Lower lobe of right lung (tissue), 2 donors: ENCODE results near the gene IRX2. TPM values are rescaled to one million over a fixed set of nuclear protein-coding genes. Genes with fewer than 3 reads are reported as not detected.

Experiments
- ATAC-seq, 2 donors: fragments of 200-7000 bp; cut with Tn5 transposase; one replicate each; pipeline ENCODE4 v1.9.1; 2020 to 2022; ENCODE audit warnings: mild to moderate bottlenecking in 2 of 2, moderate library complexity in 2 of 2
- DNase-seq: peaks from one replicate; pipeline ENCODE4 v3.0.0-alpha.2; 2020
- H3K27ac ChIP-seq: fragments of 200-600 bp; one replicate; pipeline ENCODE4 v1.8.0; 2022
- H3K27me3 ChIP-seq: fragments of 200-600 bp; one replicate; pipeline ENCODE4 v1.8.0; 2022; ENCODE audit warnings: low read depth
- H3K36me3 ChIP-seq: fragments of 200-600 bp; one replicate; pipeline ENCODE4 v1.8.0; 2022; ENCODE audit warnings: mild to moderate bottlenecking
- H3K4me1 ChIP-seq: fragments of 200-600 bp; one replicate; pipeline ENCODE4 v1.8.0; 2022
- H3K4me3 ChIP-seq: fragments of 200-600 bp; one replicate; pipeline ENCODE4 v1.8.0; 2022; ENCODE audit warnings: mild to moderate bottlenecking
- H3K9me3 ChIP-seq: fragments of 200-600 bp; one replicate; pipeline ENCODE4 v1.8.0; 2022
- CTCF ChIP-seq: fragments of 200-600 bp; IDR thresholded peaks from one replicate; pipeline ENCODE4 v1.8.0; 2022; ENCODE audit warnings: antibody characterized with exemption, mild to moderate bottlenecking
- intact Hi-C: fragments of 100-400 bp; cut with DNase I; formaldehyde crosslinking; loops from one replicate; pipeline ENCODE4 v1.11.0; 2022
- long read RNA-seq: library from polyadenylated mRNA; unstranded; transcript quantifications from one replicate; pipeline ENCODE4 v2.0.0, GENCODE V29; 2021
- total RNA-seq: library from RNA; stranded (reverse); fragmentation: NEBNext Ultra II Directional; extraction: Animal tissue kit (Norgen Biotek cat#: 25700); gene quantifications from one replicate; pipeline ENCODE4 v1.2.1, GENCODE V29; 2021
- donor health status: DM: no; HTN: yes; CAD: no; lungs with severe emphysema.

IRX2 gene
- total RNA-seq, result 52.1 TPM
- long read RNA-seq, transcript IRX2-201 (4 exons, 2,456 nt), result major isoform, 28 of 101 reads
- long read RNA-seq, transcript IRX2-202 (5 exons, 2,630 nt), result minor isoform, 23 of 101 reads
- long read RNA-seq, partial matches to known transcripts, result 46 of 101 reads
- long read RNA-seq, other reads (novel, unspliced or antisense), result 4 of 101 reads

DNA sequence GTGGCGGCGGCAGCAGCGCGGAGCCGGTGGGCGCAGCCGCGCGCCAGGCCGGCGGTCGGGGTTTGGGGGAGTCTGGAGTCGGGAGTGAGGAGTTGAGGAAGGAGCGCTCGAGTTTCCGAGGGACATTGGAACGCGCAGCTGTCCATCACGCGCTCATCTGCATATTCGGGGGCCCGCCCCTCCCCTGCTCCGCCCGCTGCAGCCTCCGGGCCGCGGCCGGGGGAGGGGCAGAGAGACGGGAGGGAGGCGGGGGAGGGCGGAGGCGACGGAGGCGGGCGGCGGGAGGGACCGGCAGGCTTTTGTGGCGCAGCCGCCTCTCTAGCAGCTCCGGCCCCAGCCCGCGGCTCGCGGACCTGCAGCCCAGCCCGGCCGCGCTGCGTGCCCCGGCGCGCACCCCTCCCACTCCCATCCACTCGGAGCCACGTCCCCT lies at the start of gene IRX2:
IRX2 (minus strand) TSS at position 86 of the 430 bp plus-strand sequence. CDS start 264 bp downstream, outside the sequence.
- Histone ChIP-seq H3K36me3 (no peaks in the 10 kb centered on the region), H3K4me1 (peaks cover 12% of the 10 kb centered on the region), H3K27me3 (peaks cover 87% of the 10 kb centered on the region), H3K27ac (peak within 1 kb of the TSS; percentile 90), H3K9me3 (no peaks in the 10 kb centered on the region), H3K4me3 (peak within 1 kb of the TSS; percentile 55)
- ATAC-seq, result peak; percentile 75 to 88
- peak; percentile 93 for DNase-seq
- TF ChIP-seq CTCF, result no peak
- intact Hi-C loops, result no loop called here

DNA sequence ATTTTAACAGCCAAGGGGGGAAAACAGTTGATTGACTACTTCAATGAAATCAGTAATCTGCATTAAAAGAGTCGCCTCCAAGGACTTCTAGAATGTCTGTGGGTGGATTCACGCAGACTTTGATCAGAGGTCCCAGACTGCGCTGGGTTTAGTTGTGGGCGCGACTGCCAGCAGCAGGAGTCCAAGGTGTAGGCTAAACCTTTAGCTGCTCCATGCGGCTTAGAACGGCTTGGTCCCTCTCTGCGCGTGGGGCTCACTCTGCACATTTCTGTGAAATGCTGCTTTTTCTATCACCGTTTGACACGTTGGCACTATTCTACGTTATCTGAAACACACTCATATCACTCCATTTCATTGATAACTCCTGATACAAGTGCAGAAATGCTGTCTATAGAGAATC lies 48.6 kb upstream of the IRX2 start:
- Histone ChIP-seq H3K36me3 (no peaks in the 10 kb centered on the region), H3K27ac (no peak overlapping the region), H3K4me1 (no peaks in the 10 kb centered on the region), H3K4me3 (no peak overlapping the region), H3K27me3 (no peaks in the 10 kb centered on the region), H3K9me3 (no peaks in the 10 kb centered on the region)
- DNase-seq, result no peak
- no peak for TF ChIP-seq CTCF
- ATAC-seq, result no peak
- intact Hi-C loops, result no loop called here

DNA sequence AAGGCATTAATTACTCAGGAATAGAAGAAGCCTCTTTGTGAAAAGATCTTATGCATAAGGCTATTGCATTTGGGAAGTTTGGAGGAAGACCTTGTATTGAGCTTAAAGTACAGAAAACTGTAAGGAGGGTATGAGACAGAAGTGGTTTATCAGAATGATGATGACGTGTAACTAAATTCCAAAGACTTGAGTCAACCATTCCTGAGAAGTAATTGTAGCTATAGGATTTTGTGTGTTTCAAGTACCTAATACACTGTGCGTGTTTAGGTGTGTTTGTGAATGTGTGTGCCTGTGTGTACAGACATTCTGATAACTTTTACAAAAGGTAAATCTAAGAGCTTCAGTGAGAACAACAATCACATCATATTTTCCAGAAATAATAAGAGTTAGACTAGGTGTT lies 46.5 kb upstream of the IRX2 start:
- Histone ChIP-seq H3K27ac (no peak overlapping the region), H3K9me3 (no peaks in the 10 kb centered on the region), H3K4me1 (no peaks in the 10 kb centered on the region), H3K36me3 (no peaks in the 10 kb centered on the region), H3K27me3 (no peaks in the 10 kb centered on the region), H3K4me3 (no peak overlapping the region)
- intact Hi-C loops, result no loop called here
- DNase-seq (no peak), ATAC-seq (no peak)
- no peak for TF ChIP-seq CTCF

DNA sequence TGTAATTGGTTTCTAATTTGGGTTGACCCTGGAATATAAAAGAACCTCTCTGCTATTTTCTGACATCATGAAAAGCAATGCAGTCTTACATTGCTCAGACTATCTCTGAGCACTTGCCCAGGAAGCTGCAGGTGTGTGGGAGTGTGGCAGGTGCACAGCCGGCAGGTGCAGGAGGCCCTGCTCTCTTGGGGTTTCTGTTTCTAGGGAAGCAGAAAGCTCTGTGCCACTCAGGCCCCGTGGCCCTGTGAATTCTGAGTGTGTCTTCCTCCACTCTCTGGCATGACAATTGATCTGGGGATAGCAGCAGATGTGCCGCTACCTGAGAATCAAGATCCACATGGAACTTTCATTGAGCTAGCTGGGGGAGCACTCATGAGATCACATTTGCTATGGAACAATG lies 45.7 kb upstream of the IRX2 start:
- Histone ChIP-seq H3K4me1 (no peaks in the 10 kb centered on the region), H3K4me3 (no peak overlapping the region), H3K36me3 (no peaks in the 10 kb centered on the region), H3K27me3 (no peaks in the 10 kb centered on the region), H3K9me3 (no peaks in the 10 kb centered on the region), H3K27ac (no peak overlapping the region)
- intact Hi-C loops, result no loop called here
- TF ChIP-seq CTCF, result no peak
- DNase-seq (no peak), ATAC-seq (no peak)

DNA sequence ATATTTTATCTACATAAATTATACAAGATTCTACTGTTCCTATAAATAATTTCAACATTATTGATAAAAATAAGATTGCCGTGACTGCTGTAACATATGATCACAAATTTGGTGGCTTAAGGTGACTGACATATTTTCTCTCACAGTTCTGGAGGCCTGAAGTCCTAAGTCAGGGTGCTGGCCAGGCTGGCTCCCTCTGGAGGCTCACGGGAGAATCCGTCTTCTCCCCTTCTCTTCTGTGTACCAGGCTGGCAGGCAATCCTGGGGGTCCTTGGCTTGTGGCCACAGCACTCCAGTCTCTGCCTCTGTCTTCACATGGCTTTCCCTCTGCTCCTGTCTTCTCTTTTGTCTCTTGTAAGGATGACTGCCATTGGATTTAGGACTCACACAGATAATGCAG lies 31.7 kb upstream of the IRX2 start:
- no peak overlapping the region for H3K27ac ChIP-seq
- no peak overlapping the region for H3K4me3 ChIP-seq
- no peaks in the 10 kb centered on the region for H3K36me3 ChIP-seq
- TF ChIP-seq CTCF, result peak; percentile 15
- H3K4me1 ChIP-seq, result no peaks in the 10 kb centered on the region
- intact Hi-C loops, result no loop called here
- H3K9me3 ChIP-seq, result peaks cover 5% of the 10 kb centered on the region
- DNase-seq (no peak), ATAC-seq (no peak)
- H3K27me3 ChIP-seq, result no peaks in the 10 kb centered on the region
